Spleen (tissue), 11 donors: Measurements from ENCODE around the gene CFAP210. TPM values are rescaled to one million over a fixed set of nuclear protein-coding genes. Genes with fewer than 3 reads are reported as not detected.

ENCODE experiments used
- DNase-seq: peaks from one replicate; pipeline ENCODE4 v3.0.0-alpha.2; 2020
- H3K27ac ChIP-seq, 8 donors: fragments of 200-600 bp; sonication (generic) in 7 of 8; 1 replicate in 4 of 8; 2 replicates in 4 of 8; pipeline versions ENCODE4 v1.5.0 to v1.8.0; 2016 to 2021; ENCODE audit warnings: inconsistent platforms in 4 of 8, mild to moderate bottlenecking in 4 of 8, moderate library complexity in 1 of 8
- H3K27me3 ChIP-seq, 7 donors: fragments of 200-600 bp; sonication (generic) in 6 of 7; replicated peaks in 1 of 7; 1 replicate in 4 of 7; 2 replicates in 3 of 7; pipeline versions ENCODE4 v1.5.0 to v1.8.0; 2016 to 2021; ENCODE audit warnings: inconsistent platforms in 3 of 7, mild to moderate bottlenecking in 1 of 7
- H3K36me3 ChIP-seq, 6 donors: fragments of 200-600 bp; sonication (generic) in 5 of 6; 1 replicate in 4 of 6; 2 replicates in 2 of 6; pipeline versions ENCODE4 v1.5.0 to v1.8.0; 2016 to 2021; ENCODE audit warnings: inconsistent platforms in 2 of 6
- H3K4me1 ChIP-seq, 6 donors: fragments of 200-600 bp; sonication (generic) in 5 of 6; 1 replicate in 3 of 6; 2 replicates in 3 of 6; pipeline versions ENCODE4 v1.5.0 to v1.8.0; 2016 to 2021; ENCODE audit warnings: inconsistent platforms in 3 of 6
- H3K4me3 ChIP-seq, 8 donors: fragments of 200-600 bp; sonication (generic) in 7 of 8; 1 replicate in 4 of 8; 2 replicates in 4 of 8; pipeline versions ENCODE4 v1.5.0 to v1.8.0; 2016 to 2021; ENCODE audit warnings: inconsistent platforms in 4 of 8, mild to moderate bottlenecking in 4 of 8, moderate library complexity in 2 of 8
- H3K9me3 ChIP-seq, 8 donors: fragments of 200-600 bp; sonication (generic) in 7 of 8; 1 replicate in 4 of 8; 2 replicates in 4 of 8; pipeline versions ENCODE4 v1.5.0 to v1.8.0; 2016 to 2021; ENCODE audit warnings: inconsistent platforms in 4 of 8
- POLR2A ChIP-seq, 3 donors: fragments of 450-650 bp; IDR thresholded peaks; one replicate each; pipeline ENCODE4 v1.5.1; 2017; ENCODE audit warnings: antibody characterized with exemption in 3 of 3, mild to moderate bottlenecking in 1 of 3
- POLR2AphosphoS5 ChIP-seq, 3 donors: sonication (generic); formaldehyde crosslinking; IDR thresholded peaks; one replicate each; pipeline ENCODE4 v1.5.1; 2017; ENCODE audit warnings: antibody characterized with exemption in 3 of 3
- whole genome bisulfite sequencing, 5 donors: extraction: QIAGEN DNeasy Blood & Tissue Kit in 3 of 5; methylation state at CpG; one replicate each; pipeline versions ENCODE4 v1.1.5 to v1.1.7; 2013 to 2018; 5-methylcytosine and 5-hydroxymethylcytosine counted together
- intact Hi-C: fragments of 100-400 bp; cut with DNase I; formaldehyde crosslinking; loops from one replicate; pipeline ENCODE4 v1.15.0; 2023; ENCODE audit warnings: low total_unique reads
- polyA plus RNA-seq, 3 donors: library from polyadenylated mRNA; stranded (reverse); fragments of 200-250 nt; gene quantifications; one replicate each; pipeline ENCODE4 v1.2.1, GENCODE V29; 2013
- total RNA-seq, 7 donors: library from RNA; depleted of rRNA in 3 of 7; stranded (reverse); fragments of >200 nt in 3 of 7; fragmentation: NEBNext Ultra II Directional in 4 of 7; extraction: Animal tissue kit (Norgen Biotek cat#: 25700) in 4 of 7; gene quantifications; one replicate each; pipeline versions ENCODE4 v1.1.0 to v1.2.1, GENCODE V29; 2016 to 2021
- TF ChIP-seq, protein P1 (sequence below), 11 experiments: fragments of 200-600 bp in 7 of 11; fragments of 450-650 bp in 4 of 11; sonication (generic) in 4 of 11; IDR thresholded peaks in 8 of 11; conservative IDR thresholded peaks in 3 of 11; 1 replicate in 7 of 11; 2 replicates in 4 of 11; pipeline versions ENCODE4 v1.4.0 to v1.8.0; 2016 to 2021; ENCODE audit warnings: antibody characterized with exemption in 11 of 11, inconsistent platforms in 4 of 11, mild to moderate bottlenecking in 1 of 11
- donor health status: healthy with polysubstance abuse.
- donor health status: DM: no; HTN: no; CAD: no; lungs with moderate emphysema.
- donor health status: DM: no; HTN: no; CAD: no.
- donor health status: Bipolar disorder and iron deficiency.
- donor health status: healthy.
- donor health status: DM: no; HTN: no; CAD: no.
- donor health status: DM: yes; HTN: yes; CAD: no.

Gene CFAP210
- total and polyA plus RNA-seq, 10 donors: 0.09 to 0.15 TPM; not detected in 8

DNA sequence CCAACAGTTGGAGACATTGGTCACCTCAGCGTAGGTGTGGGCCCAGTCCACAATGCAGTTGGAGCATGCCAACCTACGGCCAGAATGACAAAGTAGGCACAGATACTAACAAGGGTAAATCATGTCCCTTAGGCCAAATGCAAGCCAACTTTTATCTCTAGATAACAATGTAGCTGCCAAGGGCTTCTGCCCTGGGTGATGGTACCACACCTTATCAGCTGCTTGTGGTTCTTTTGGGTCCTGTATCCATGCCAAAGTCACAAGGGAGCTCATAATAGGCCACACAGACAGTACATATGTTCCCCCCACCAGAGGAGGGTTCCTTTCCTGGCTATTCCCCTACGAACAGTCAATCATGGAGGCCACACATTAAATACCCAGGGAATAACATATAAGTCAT, 19.1 kb upstream of the CFAP210 start:
- TF ChIP-seq, protein P1, sequence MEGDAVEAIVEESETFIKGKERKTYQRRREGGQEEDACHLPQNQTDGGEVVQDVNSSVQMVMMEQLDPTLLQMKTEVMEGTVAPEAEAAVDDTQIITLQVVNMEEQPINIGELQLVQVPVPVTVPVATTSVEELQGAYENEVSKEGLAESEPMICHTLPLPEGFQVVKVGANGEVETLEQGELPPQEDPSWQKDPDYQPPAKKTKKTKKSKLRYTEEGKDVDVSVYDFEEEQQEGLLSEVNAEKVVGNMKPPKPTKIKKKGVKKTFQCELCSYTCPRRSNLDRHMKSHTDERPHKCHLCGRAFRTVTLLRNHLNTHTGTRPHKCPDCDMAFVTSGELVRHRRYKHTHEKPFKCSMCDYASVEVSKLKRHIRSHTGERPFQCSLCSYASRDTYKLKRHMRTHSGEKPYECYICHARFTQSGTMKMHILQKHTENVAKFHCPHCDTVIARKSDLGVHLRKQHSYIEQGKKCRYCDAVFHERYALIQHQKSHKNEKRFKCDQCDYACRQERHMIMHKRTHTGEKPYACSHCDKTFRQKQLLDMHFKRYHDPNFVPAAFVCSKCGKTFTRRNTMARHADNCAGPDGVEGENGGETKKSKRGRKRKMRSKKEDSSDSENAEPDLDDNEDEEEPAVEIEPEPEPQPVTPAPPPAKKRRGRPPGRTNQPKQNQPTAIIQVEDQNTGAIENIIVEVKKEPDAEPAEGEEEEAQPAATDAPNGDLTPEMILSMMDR (IDR thresholded peaks at IDR 0.05 in 8 of 11, conservative IDR thresholded peaks at IDR 0.05 in 3 of 11): no peak
- TF ChIP-seq POLR2AphosphoS5 (IDR thresholded peaks at IDR 0.05) (no peak), POLR2A (IDR thresholded peaks at IDR 0.05) (no peak)
- Histone ChIP-seq H3K36me3 (no peaks in the 10 kb centered on the region), H3K27me3 (no peaks in the 10 kb centered on the region), H3K27ac (no peak overlapping the region), H3K4me3 (no peak overlapping the region), H3K9me3 (peaks cover 0 to 8% (median 0%) of the 10 kb centered on the region in 8 donors), H3K4me1 (peaks cover 0 to 15% (median 3%) of the 10 kb centered on the region in 6 donors)
- intact Hi-C loops: no loop called here
- no peak for DNase-seq
- 96 to 100% (median 96%) methylated on average over 3 of the region's 3 CpGs for WGBS, 5 donors

DNA sequence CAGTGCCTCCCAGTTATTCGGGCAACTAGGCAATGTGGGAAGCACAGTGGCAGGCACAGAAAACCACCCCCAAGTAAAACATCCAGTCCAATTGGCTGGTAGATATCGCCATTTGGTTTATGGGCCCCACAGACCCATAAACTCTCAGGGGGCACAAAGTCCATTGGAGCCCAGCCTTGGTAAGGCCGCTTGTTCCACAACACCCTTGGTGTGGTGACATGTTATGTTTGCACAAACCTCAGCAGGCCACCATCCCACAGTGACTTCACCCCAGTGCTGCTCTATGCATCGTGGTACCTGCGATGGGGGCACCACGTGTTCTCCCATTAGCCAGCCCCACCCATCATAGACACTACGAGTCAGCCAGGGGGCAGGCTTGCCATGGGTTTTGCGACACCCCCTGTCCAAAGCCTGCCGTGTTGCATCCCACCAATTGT, 18.6 kb upstream of the CFAP210 start:
- no peaks in the 10 kb centered on the region for H3K27me3 ChIP-seq
- DNase-seq: no peak
- H3K4me1 ChIP-seq: peaks cover 0 to 15% (median 3%) of the 10 kb centered on the region in 6 donors
- H3K27ac ChIP-seq: no peak overlapping the region
- H3K9me3 ChIP-seq: peaks cover 0 to 8% (median 0%) of the 10 kb centered on the region in 8 donors
- WGBS, 5 donors: 93 to 100% (median 93%) methylated on average over 8 to 9 of the region's 9 CpGs
- intact Hi-C loops: no loop called here
- H3K4me3 ChIP-seq: no peak overlapping the region
- H3K36me3 ChIP-seq: no peaks in the 10 kb centered on the region
- TF ChIP-seq POLR2AphosphoS5 (IDR thresholded peaks at IDR 0.05) (no peak), POLR2A (IDR thresholded peaks at IDR 0.05) (no peak)
- TF ChIP-seq, protein P1 (IDR thresholded peaks at IDR 0.05 in 8 of 11, conservative IDR thresholded peaks at IDR 0.05 in 3 of 11): no peak

DNA sequence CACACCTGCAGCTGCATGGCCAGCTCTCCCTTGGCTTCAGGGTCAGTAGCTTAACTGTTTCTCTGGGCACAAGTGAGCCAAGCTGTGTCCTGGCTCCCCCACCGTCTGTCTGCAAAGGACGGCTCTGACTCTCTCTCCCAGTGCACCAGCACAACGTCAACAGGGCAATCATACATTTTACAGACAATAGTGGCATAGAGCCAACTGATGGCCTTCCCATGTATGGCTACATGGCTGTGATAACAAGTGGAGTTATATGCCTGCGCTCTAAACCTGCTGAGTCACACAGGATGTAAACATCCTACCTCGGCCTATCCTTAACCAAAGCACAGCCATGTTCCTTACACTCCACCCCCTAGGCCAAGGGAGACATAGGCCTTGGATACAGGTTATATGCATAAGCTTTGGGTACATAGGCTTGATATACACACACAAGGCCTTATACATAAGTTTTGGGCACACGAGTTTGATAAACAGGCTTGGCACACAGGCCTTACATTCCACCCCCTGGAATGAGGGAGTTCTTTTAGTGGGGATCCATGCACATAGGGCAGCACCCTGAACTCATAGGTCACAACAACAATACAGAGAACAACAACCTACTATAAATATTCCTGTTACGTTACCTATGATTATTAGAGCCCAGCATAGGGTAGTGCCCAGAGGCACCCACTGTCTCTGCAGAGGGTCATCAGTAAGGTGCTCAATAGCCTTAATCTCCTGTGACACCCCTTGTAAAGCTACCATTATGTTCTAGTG, 17.7 kb upstream of the CFAP210 start:
- Histone ChIP-seq H3K9me3 (peaks cover 0 to 8% (median 0%) of the 10 kb centered on the region in 8 donors), H3K27ac (no peak overlapping the region), H3K4me3 (no peak overlapping the region), H3K36me3 (no peaks in the 10 kb centered on the region), H3K27me3 (no peaks in the 10 kb centered on the region), H3K4me1 (peaks cover 0 to 13% (median 3%) of the 10 kb centered on the region in 6 donors)
- TF ChIP-seq POLR2AphosphoS5 (IDR thresholded peaks at IDR 0.05) (no peak), POLR2A (IDR thresholded peaks at IDR 0.05) (no peak)
- 68 to 89% (median 75%) methylated on average over 7 of the region's 7 CpGs for WGBS, 5 donors
- no peak for DNase-seq
- intact Hi-C loops: no loop called here

DNA sequence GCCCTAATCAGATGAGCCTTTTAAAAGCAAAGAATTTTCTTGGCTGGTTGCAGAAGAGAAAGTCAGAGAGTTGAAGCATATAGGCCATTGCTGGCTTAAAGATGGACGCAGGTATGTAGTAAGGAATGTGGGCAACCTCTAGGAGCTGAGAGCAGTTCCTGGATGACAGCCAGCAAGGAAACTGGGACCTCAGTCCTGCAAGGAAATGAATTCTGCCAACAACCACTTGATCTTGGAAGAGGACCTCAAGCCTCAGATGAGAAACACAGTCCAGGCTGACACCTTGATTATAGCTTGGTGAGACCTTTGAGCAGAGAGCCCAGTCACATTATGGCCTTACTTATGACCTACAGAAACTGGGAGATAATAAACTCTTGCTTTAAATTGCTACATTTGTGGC, 15.8 kb upstream of the CFAP210 start:
- Histone ChIP-seq H3K36me3 (no peaks in the 10 kb centered on the region), H3K27me3 (no peaks in the 10 kb centered on the region), H3K4me3 (no peak overlapping the region), H3K27ac (no peak overlapping the region), H3K4me1 (no peaks in the 10 kb centered on the region), H3K9me3 (peaks cover 0 to 8% (median 0%) of the 10 kb centered on the region in 8 donors)
- DNase-seq: no peak
- intact Hi-C loops: no loop called here
- 74 to 85% (median 81%) methylated on average over 1 of the region's 1 CpG for WGBS, 5 donors
- no peak for TF ChIP-seq POLR2AphosphoS5 (IDR thresholded peaks at IDR 0.05)
- TF ChIP-seq, protein P1 (IDR thresholded peaks at IDR 0.05 in 8 of 11, conservative IDR thresholded peaks at IDR 0.05 in 3 of 11): no peak
- no peak for TF ChIP-seq POLR2A (IDR thresholded peaks at IDR 0.05)
